GM12878 (cell line): ENCODE data around the gene ENO2.

ENCODE experiments used
- BRCA1 ChIP-seq: IDR thresholded peaks from 2 replicates; pipeline ENCODE4 v1.6.1; 2011; ENCODE audit warnings: low read depth, low read length, improper control_type of control experiment
- CTCF ChIP-seq, 3 experiments: IDR thresholded peaks in 2 of 3; conservative IDR thresholded peaks in 1 of 3; 2 replicates each; pipeline ENCODE4 v1.5.1; 2011; ENCODE audit warnings: low read depth in 3 of 3, low read length in 3 of 3, mild to moderate bottlenecking in 3 of 3, control low read depth in 2 of 3, moderate library complexity in 2 of 3, inconsistent platforms in 1 of 3, mixed read lengths in 1 of 3; ENCODE audit not compliant: control insufficient read depth in 2 of 3, insufficient read depth in 1 of 3; ENCODE audit errors: extremely low read depth in 1 of 3
- ELK1 ChIP-seq: IDR thresholded peaks from 2 replicates; pipeline ENCODE4 v1.6.1; 2012; ENCODE audit warnings: low read depth, low read length, improper control_type of control experiment
- EP300 ChIP-seq, 2 experiments: fragments of 150-350 bp in 1 of 2; IDR thresholded peaks; 2 replicates each; pipeline ENCODE4 v1.6.1; 2011 to 2012; ENCODE audit warnings: low read depth in 2 of 2, low read length in 2 of 2, borderline replicate concordance in 1 of 2, improper control_type of control experiment in 1 of 2, inconsistent platforms in 1 of 2; ENCODE audit not compliant: control insufficient read depth in 1 of 2
- POLR2A ChIP-seq: IDR thresholded peaks from 2 replicates; pipeline ENCODE4 v1.6.1; 2011; ENCODE audit warnings: low read depth, mild to moderate bottlenecking, low read length
- RFX5 ChIP-seq: IDR thresholded peaks from 2 replicates; pipeline ENCODE4 v1.6.1; 2011; ENCODE audit warnings: low read depth, low read length, improper control_type of control experiment
- ZBTB33 ChIP-seq: fragments of 450-650 bp; IDR thresholded peaks from 2 replicates; pipeline ENCODE4 v1.6.1; 2017; ENCODE audit warnings: mild to moderate bottlenecking
- ZBTB40 ChIP-seq: fragments of 450-650 bp; IDR thresholded peaks from 2 replicates; pipeline ENCODE4 v1.6.1; 2016; ENCODE audit warnings: mild to moderate bottlenecking, moderate library complexity, borderline replicate concordance
- TF ChIP-seq, protein P1 (sequence below): fragments of 450-650 bp; formaldehyde crosslinking; IDR thresholded peaks from 2 replicates; pipeline ENCODE4 v1.4.0; 2022; ENCODE audit warnings: mild to moderate bottlenecking, moderate library complexity
- TF ChIP-seq, protein P2 (sequence below): fragments of 450-650 bp; IDR thresholded peaks from 2 replicates; pipeline ENCODE4 v1.6.1; 2017; ENCODE audit warnings: mild to moderate bottlenecking, low read depth, inconsistent platforms; ENCODE audit not compliant: poor library complexity, severe bottlenecking
- TF ChIP-seq, protein P3 (sequence below): fragments of 450-650 bp; conservative IDR thresholded peaks from 2 replicates; pipeline ENCODE4 v1.6.1; 2017; ENCODE audit warnings: mild to moderate bottlenecking, moderate library complexity
- TF ChIP-seq, protein P4 (sequence below): IDR thresholded peaks from 2 replicates; pipeline ENCODE4 v1.6.1; 2012; ENCODE audit warnings: low read depth, low read length, improper control_type of control experiment
- TF ChIP-seq, protein P5 (sequence below): fragments of 450-650 bp; IDR thresholded peaks from 2 replicates; pipeline ENCODE4 v1.6.1; 2016; ENCODE audit warnings: mild to moderate bottlenecking

GRCh38 chr12:6887460-6887859, 26.9 kb upstream of the ENO2 start:
- no peak for TF ChIP-seq ZBTB33
- TF ChIP-seq BRCA1: no peak
- TF ChIP-seq, protein P1, sequence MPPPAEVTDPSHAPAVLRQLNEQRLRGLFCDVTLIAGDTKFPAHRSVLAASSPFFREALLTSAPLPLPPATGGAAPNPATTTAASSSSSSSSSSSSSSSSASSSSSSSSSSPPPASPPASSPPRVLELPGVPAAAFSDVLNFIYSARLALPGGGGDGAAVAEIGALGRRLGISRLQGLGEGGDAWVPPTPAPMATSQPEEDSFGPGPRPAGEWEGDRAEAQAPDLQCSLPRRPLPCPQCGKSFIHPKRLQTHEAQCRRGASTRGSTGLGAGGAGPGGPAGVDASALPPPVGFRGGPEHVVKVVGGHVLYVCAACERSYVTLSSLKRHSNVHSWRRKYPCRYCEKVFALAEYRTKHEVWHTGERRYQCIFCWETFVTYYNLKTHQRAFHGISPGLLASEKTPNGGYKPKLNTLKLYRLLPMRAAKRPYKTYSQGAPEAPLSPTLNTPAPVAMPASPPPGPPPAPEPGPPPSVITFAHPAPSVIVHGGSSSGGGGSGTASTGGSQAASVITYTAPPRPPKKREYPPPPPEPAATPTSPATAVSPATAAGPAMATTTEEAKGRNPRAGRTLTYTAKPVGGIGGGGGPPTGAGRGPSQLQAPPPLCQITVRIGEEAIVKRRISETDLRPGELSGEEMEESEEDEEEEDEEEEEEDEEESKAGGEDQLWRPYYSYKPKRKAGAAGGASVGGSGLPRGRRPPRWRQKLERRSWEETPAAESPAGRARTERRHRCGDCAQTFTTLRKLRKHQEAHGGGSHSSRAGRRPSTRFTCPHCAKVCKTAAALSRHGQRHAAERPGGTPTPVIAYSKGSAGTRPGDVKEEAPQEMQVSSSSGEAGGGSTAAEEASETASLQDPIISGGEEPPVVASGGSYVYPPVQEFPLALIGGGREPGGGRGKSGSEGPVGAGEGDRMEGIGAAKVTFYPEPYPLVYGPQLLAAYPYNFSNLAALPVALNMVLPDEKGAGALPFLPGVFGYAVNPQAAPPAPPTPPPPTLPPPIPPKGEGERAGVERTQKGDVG (CRISPR knock-in tag): no peak
- TF ChIP-seq, protein P2, sequence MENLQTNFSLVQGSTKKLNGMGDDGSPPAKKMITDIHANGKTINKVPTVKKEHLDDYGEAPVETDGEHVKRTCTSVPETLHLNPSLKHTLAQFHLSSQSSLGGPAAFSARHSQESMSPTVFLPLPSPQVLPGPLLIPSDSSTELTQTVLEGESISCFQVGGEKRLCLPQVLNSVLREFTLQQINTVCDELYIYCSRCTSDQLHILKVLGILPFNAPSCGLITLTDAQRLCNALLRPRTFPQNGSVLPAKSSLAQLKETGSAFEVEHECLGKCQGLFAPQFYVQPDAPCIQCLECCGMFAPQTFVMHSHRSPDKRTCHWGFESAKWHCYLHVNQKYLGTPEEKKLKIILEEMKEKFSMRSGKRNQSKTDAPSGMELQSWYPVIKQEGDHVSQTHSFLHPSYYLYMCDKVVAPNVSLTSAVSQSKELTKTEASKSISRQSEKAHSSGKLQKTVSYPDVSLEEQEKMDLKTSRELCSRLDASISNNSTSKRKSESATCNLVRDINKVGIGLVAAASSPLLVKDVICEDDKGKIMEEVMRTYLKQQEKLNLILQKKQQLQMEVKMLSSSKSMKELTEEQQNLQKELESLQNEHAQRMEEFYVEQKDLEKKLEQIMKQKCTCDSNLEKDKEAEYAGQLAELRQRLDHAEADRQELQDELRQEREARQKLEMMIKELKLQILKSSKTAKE: no peak
- TF ChIP-seq, protein P3, sequence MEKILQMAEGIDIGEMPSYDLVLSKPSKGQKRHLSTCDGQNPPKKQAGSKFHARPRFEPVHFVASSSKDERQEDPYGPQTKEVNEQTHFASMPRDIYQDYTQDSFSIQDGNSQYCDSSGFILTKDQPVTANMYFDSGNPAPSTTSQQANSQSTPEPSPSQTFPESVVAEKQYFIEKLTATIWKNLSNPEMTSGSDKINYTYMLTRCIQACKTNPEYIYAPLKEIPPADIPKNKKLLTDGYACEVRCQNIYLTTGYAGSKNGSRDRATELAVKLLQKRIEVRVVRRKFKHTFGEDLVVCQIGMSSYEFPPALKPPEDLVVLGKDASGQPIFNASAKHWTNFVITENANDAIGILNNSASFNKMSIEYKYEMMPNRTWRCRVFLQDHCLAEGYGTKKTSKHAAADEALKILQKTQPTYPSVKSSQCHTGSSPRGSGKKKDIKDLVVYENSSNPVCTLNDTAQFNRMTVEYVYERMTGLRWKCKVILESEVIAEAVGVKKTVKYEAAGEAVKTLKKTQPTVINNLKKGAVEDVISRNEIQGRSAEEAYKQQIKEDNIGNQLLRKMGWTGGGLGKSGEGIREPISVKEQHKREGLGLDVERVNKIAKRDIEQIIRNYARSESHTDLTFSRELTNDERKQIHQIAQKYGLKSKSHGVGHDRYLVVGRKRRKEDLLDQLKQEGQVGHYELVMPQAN: no peak
- TF ChIP-seq ELK1: no peak
- TF ChIP-seq ZBTB40: no peak
- TF ChIP-seq, protein P4, sequence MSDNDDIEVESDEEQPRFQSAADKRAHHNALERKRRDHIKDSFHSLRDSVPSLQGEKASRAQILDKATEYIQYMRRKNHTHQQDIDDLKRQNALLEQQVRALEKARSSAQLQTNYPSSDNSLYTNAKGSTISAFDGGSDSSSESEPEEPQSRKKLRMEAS: no peak
- no peak for TF ChIP-seq CTCF (IDR thresholded peaks at IDR 0.05 in 2 of 3, conservative IDR thresholded peaks at IDR 0.05 in 1 of 3; ENCODE audit: control insufficient read depth in 2 of 3, extremely low read depth in 1 of 3, insufficient read depth in 1 of 3, low read depth in 3 of 3, low read length in 3 of 3)
- TF ChIP-seq EP300 (IDR thresholded peaks at IDR 0.05; ENCODE audit: borderline replicate concordance in 1 of 2, control insufficient read depth in 1 of 2, low read depth in 2 of 2, low read length in 2 of 2): no peak
- TF ChIP-seq, protein P5, sequence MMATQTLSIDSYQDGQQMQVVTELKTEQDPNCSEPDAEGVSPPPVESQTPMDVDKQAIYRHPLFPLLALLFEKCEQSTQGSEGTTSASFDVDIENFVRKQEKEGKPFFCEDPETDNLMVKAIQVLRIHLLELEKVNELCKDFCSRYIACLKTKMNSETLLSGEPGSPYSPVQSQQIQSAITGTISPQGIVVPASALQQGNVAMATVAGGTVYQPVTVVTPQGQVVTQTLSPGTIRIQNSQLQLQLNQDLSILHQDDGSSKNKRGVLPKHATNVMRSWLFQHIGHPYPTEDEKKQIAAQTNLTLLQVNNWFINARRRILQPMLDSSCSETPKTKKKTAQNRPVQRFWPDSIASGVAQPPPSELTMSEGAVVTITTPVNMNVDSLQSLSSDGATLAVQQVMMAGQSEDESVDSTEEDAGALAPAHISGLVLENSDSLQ: no peak
- no peak for TF ChIP-seq POLR2A
- TF ChIP-seq RFX5: no peak
